ENCODE measurements around the gene DR1.

DNA sequence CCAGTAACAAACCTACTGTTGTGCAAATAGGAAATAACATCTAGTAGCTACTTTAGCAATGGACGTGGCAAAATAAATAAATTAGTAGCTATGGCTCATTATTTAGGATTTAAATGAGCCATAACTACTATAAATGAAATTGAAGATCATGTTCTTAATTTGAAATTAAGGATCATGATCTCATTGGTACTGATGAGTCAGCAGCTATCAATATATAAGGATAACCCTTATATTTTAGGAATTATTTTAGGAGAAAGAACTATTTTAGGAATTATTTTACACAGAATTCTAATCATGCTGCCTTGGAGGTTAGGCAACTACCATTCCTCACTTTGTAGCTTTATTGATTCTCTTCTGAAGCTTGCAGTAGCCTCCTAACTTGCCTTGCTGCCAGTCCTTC, 24.0 kb downstream of the DR1 start:
- TF ChIP-seq, protein P1, sequence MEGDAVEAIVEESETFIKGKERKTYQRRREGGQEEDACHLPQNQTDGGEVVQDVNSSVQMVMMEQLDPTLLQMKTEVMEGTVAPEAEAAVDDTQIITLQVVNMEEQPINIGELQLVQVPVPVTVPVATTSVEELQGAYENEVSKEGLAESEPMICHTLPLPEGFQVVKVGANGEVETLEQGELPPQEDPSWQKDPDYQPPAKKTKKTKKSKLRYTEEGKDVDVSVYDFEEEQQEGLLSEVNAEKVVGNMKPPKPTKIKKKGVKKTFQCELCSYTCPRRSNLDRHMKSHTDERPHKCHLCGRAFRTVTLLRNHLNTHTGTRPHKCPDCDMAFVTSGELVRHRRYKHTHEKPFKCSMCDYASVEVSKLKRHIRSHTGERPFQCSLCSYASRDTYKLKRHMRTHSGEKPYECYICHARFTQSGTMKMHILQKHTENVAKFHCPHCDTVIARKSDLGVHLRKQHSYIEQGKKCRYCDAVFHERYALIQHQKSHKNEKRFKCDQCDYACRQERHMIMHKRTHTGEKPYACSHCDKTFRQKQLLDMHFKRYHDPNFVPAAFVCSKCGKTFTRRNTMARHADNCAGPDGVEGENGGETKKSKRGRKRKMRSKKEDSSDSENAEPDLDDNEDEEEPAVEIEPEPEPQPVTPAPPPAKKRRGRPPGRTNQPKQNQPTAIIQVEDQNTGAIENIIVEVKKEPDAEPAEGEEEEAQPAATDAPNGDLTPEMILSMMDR (IDR thresholded peaks at IDR 0.05) = no peak
- no peak for TF ChIP-seq ZFX (IDR thresholded peaks at IDR 0.05; ENCODE audit: borderline replicate concordance)

All from 22Rv1 (cell line).